ENCODE measurements around the gene GEMIN7.

Gene GEMIN7

GRCh38 chr19:45082170-45082569 lies 3.1 kb downstream of the GEMIN7 start:
- H3K27me3 ChIP-seq (ENCODE audit: insufficient read depth, poor library complexity, severe bottlenecking), result no peaks in the 10 kb centered on the region
- TF ChIP-seq SPI1 (IDR thresholded peaks at IDR 0.05; ENCODE audit: borderline replicate concordance, low read depth) (no peak), POLR2AphosphoS5 (IDR thresholded peaks at IDR 0.05; ENCODE audit: low read depth) (no peak), CTCF (IDR thresholded peaks at IDR 0.05; ENCODE audit: insufficient read depth, low read length) (no peak), REST (IDR thresholded peaks at IDR 0.05; ENCODE audit: insufficient replicate concordance, low read depth) (no peak), GABPA (IDR thresholded peaks at IDR 0.05; ENCODE audit: low read depth) (no peak)
- no peak overlapping the region for H3K27ac ChIP-seq (replicated peaks)
- no peak for DNase-seq (ENCODE audit: low read depth in 1 of 2, low spot score in 1 of 2)
- H3K4me3 ChIP-seq (replicated peaks; ENCODE audit: insufficient read depth, low read length), result no peak overlapping the region

GRCh38 chr19:45086480-45086879 lies 7.4 kb downstream of the GEMIN7 start:
- Histone ChIP-seq H3K4me3 (replicated peaks; ENCODE audit: insufficient read depth, low read length) (no peak overlapping the region), H3K27me3 (ENCODE audit: insufficient read depth, poor library complexity, severe bottlenecking) (no peaks in the 10 kb centered on the region), H3K27ac (replicated peaks) (no peak overlapping the region)
- DNase-seq (ENCODE audit: low read depth in 1 of 2, low spot score in 1 of 2), result no peak
- TF ChIP-seq POLR2AphosphoS5 (IDR thresholded peaks at IDR 0.05; ENCODE audit: low read depth) (no peak), GABPA (IDR thresholded peaks at IDR 0.05; ENCODE audit: low read depth) (no peak), CTCF (IDR thresholded peaks at IDR 0.05; ENCODE audit: insufficient read depth, low read length) (no peak), SPI1 (IDR thresholded peaks at IDR 0.05; ENCODE audit: borderline replicate concordance, low read depth) (no peak), REST (IDR thresholded peaks at IDR 0.05; ENCODE audit: insufficient replicate concordance, low read depth) (no peak)

- DNase-seq (ENCODE audit: low read depth in 1 of 2, low spot score in 1 of 2), result no peak
- Histone ChIP-seq H3K27me3 (ENCODE audit: insufficient read depth, poor library complexity, severe bottlenecking) (no peaks in the 10 kb centered on the region), H3K27ac (replicated peaks) (no peak overlapping the region), H3K4me3 (replicated peaks; ENCODE audit: insufficient read depth, low read length) (no peak overlapping the region)
- TF ChIP-seq REST (IDR thresholded peaks at IDR 0.05; ENCODE audit: insufficient replicate concordance, low read depth) (no peak), POLR2AphosphoS5 (IDR thresholded peaks at IDR 0.05; ENCODE audit: low read depth) (peak; percentile 23; the same call in 1 of the 2 replicates)
These were observed 8.5 kb downstream of the GEMIN7 start for GRCh38 chr19:45087531-45087930.

GRCh38 chr19:45090034-45090433 lies 11.0 kb downstream of the GEMIN7 start:
- H3K4me3 ChIP-seq (replicated peaks; ENCODE audit: insufficient read depth, low read length), result no peak overlapping the region
- H3K27ac ChIP-seq (replicated peaks), result no peak overlapping the region
- H3K27me3 ChIP-seq (ENCODE audit: insufficient read depth, poor library complexity, severe bottlenecking), result no peaks in the 10 kb centered on the region
- DNase-seq (ENCODE audit: low read depth in 1 of 2, low spot score in 1 of 2), result no peak
- TF ChIP-seq SPI1 (IDR thresholded peaks at IDR 0.05; ENCODE audit: borderline replicate concordance, low read depth), result no peak
- TF ChIP-seq GABPA (IDR thresholded peaks at IDR 0.05; ENCODE audit: low read depth), result no peak
- TF ChIP-seq CTCF (IDR thresholded peaks at IDR 0.05; ENCODE audit: insufficient read depth, low read length), result no peak
- TF ChIP-seq REST (IDR thresholded peaks at IDR 0.05; ENCODE audit: insufficient replicate concordance, low read depth), result no peak
- TF ChIP-seq POLR2AphosphoS5 (IDR thresholded peaks at IDR 0.05; ENCODE audit: low read depth), result no peak
